Gastrocnemius medialis (tissue), 4 donors: ENCODE measurements around the gene CRHR1.

Experiments
- POLR2A ChIP-seq, 2 donors: fragments of 450-650 bp; IDR thresholded peaks; one replicate each; pipeline ENCODE4 v1.6.1; 2017; ENCODE audit warnings: antibody characterized with exemption in 2 of 2, mild to moderate bottlenecking in 2 of 2, moderate library complexity in 2 of 2
- TF ChIP-seq, protein P1 (sequence below), 5 experiments: fragments of 450-650 bp in 3 of 5; fragments of 200-600 bp in 2 of 5; sonication (generic) in 2 of 5; IDR thresholded peaks in 4 of 5; conservative IDR thresholded peaks in 1 of 5; 1 replicate in 4 of 5; 2 replicates in 1 of 5; pipeline ENCODE4 v1.5.1; 2016 to 2019; ENCODE audit warnings: antibody characterized with exemption in 5 of 5, mild to moderate bottlenecking in 3 of 5, moderate library complexity in 3 of 5

DNA sequence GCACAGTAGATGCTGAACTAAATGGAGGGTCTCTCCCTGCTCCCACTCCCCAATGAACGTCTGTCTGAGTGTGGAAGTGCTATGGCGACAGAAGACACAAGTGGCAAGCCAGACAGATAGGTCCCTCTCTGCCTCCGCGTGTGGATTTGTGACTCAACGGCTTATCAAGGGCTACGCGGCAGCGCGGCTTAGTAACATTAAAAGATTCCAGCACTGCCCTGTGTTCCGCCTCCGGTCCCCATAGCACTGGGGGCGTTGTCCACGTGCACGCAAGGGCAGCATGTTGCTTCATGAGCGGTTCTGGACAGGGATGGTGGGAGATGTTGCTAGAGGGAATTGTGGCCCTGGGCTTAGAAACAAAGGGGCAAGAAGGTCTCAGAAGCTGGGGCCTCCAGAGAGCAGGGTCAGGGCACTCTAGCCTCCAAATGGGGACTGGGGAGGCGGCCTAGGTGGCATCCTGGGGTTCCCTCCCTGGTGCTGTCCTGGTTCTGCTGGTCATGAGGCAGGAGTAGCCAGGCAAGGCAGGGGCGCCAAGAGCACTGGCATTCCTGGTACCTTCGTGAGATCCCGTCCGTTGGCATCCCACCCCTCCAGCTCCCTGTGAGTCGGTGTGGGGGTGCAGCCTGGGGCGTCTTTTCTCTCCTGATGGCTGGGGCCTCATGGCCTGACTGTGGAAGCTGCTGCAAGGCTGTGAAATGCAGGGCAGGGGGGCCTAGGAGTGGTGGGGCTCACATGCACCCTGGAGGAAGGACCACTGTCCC lies 9.1 kb downstream of the CRHR1 start:
- TF ChIP-seq POLR2A (IDR thresholded peaks at IDR 0.05): no peak
- TF ChIP-seq, protein P1, sequence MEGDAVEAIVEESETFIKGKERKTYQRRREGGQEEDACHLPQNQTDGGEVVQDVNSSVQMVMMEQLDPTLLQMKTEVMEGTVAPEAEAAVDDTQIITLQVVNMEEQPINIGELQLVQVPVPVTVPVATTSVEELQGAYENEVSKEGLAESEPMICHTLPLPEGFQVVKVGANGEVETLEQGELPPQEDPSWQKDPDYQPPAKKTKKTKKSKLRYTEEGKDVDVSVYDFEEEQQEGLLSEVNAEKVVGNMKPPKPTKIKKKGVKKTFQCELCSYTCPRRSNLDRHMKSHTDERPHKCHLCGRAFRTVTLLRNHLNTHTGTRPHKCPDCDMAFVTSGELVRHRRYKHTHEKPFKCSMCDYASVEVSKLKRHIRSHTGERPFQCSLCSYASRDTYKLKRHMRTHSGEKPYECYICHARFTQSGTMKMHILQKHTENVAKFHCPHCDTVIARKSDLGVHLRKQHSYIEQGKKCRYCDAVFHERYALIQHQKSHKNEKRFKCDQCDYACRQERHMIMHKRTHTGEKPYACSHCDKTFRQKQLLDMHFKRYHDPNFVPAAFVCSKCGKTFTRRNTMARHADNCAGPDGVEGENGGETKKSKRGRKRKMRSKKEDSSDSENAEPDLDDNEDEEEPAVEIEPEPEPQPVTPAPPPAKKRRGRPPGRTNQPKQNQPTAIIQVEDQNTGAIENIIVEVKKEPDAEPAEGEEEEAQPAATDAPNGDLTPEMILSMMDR (IDR thresholded peaks at IDR 0.05 in 4 of 5, conservative IDR thresholded peaks at IDR 0.05 in 1 of 5): no peak
